Duodenal mucosa (tissue), 2 donors: ENCODE measurements around the gene TBC1D9B.

Source experiments
- H3K27ac ChIP-seq: one replicate; pipeline ENCODE4 v1.7.0; 2013; ENCODE audit warnings: low read depth, low read length
- H3K27me3 ChIP-seq, 2 donors: one replicate each; pipeline ENCODE4 v1.7.0; 2013; ENCODE audit warnings: low read length in 2 of 2, control low read depth in 1 of 2; ENCODE audit not compliant: insufficient read depth in 2 of 2, control insufficient read depth in 1 of 2
- H3K36me3 ChIP-seq, 2 donors: one replicate each; pipeline ENCODE4 v1.7.0; 2013; ENCODE audit warnings: low read length in 2 of 2, control low read depth in 1 of 2; ENCODE audit not compliant: insufficient read depth in 2 of 2, control insufficient read depth in 1 of 2
- H3K4me1 ChIP-seq, 2 donors: one replicate each; pipeline ENCODE4 v1.7.0; 2013; ENCODE audit warnings: low read length in 2 of 2, control low read depth in 1 of 2; ENCODE audit not compliant: insufficient read depth in 2 of 2, control insufficient read depth in 1 of 2
- H3K4me3 ChIP-seq, 2 donors: one replicate each; pipeline ENCODE4 v1.7.0; 2013; ENCODE audit warnings: low read length in 2 of 2, low read depth in 1 of 2
- H3K9ac ChIP-seq, 2 donors: one replicate each; pipeline ENCODE4 v1.7.0; 2013; ENCODE audit warnings: low read length in 2 of 2, low read depth in 1 of 2
- H3K9me3 ChIP-seq, 2 donors: one replicate each; pipeline ENCODE4 v1.7.0; 2013; ENCODE audit warnings: low read length in 2 of 2, control low read depth in 1 of 2; ENCODE audit not compliant: control insufficient read depth in 1 of 2

TBC1D9B gene

GRCh38 chr5:179816401-179816795, 91.3 kb downstream of the TBC1D9B start:
- H3K4me1 ChIP-seq: peaks cover 22 to 30% of the 10 kb centered on the region in 2 donors
- H3K36me3 ChIP-seq: no peaks in the 10 kb centered on the region
- H3K4me3 ChIP-seq: peak overlapping the region; percentile 30 to 45
- no peak overlapping the region for H3K27ac ChIP-seq
- no peaks in the 10 kb centered on the region for H3K27me3 ChIP-seq
- peak overlapping the region in 1 of 2 donors; percentile 25 for H3K9ac ChIP-seq
- H3K9me3 ChIP-seq: no peaks in the 10 kb centered on the region

- H3K9me3 ChIP-seq: no peaks in the 10 kb centered on the region
- no peak overlapping the region for H3K4me3 ChIP-seq
- H3K27me3 ChIP-seq: no peaks in the 10 kb centered on the region
- H3K36me3 ChIP-seq: no peaks in the 10 kb centered on the region
- H3K4me1 ChIP-seq: peaks cover 22 to 30% of the 10 kb centered on the region in 2 donors
- H3K9ac ChIP-seq: no peak overlapping the region
- no peak overlapping the region for H3K27ac ChIP-seq
Observed at GRCh38 chr5:179815491-179816249, 92.0 kb downstream of the TBC1D9B start.

GRCh38 chr5:179814090-179814489, 93.6 kb downstream of the TBC1D9B start:
- no peaks in the 10 kb centered on the region for H3K36me3 ChIP-seq
- H3K4me1 ChIP-seq: peaks cover 9 to 17% of the 10 kb centered on the region in 2 donors
- no peak overlapping the region for H3K27ac ChIP-seq
- no peak overlapping the region for H3K4me3 ChIP-seq
- no peak overlapping the region for H3K9ac ChIP-seq
- H3K27me3 ChIP-seq: no peaks in the 10 kb centered on the region
- no peaks in the 10 kb centered on the region for H3K9me3 ChIP-seq

- Histone ChIP-seq H3K27ac (no peak overlapping the region), H3K36me3 (no peaks in the 10 kb centered on the region), H3K9ac (no peak overlapping the region)
Observed at GRCh38 chr5:179812997-179813607, 94.6 kb downstream of the TBC1D9B start.

GRCh38 chr5:179812135-179812825, 95.4 kb downstream of the TBC1D9B start:
- no peak overlapping the region for H3K4me3 ChIP-seq
- no peaks in the 10 kb centered on the region for H3K27me3 ChIP-seq
- no peaks in the 10 kb centered on the region for H3K36me3 ChIP-seq
- H3K9ac ChIP-seq: no peak overlapping the region
- no peaks in the 10 kb centered on the region for H3K9me3 ChIP-seq
- H3K4me1 ChIP-seq: peaks cover 6 to 8% of the 10 kb centered on the region in 2 donors
- no peak overlapping the region for H3K27ac ChIP-seq

More at GRCh38 chr5:179812997-179813607, 94.6 kb downstream of the TBC1D9B start:
- H3K9me3 ChIP-seq: no peaks in the 10 kb centered on the region
- H3K27me3 ChIP-seq: no peaks in the 10 kb centered on the region
- peaks cover 4 to 11% of the 10 kb centered on the region in 2 donors for H3K4me1 ChIP-seq
- no peak overlapping the region for H3K4me3 ChIP-seq
